Endothelial cell of umbilical vein (primary cell): ENCODE results near the gene OSBPL6. TPM values are rescaled to one million over a fixed set of nuclear protein-coding genes. Genes with fewer than 3 reads are reported as not detected.

Experiments used
- BruUV-seq: library from RNA; stranded (reverse); fragments of 400-500 nt; replicated peaks from 2 replicates; lab custom pipeline; 2021; lab: Mats Ljungman, UMichigan
- CTCF ChIA-PET: fragments of 300-600, 350-600 bp; sonication (Branson Sonifier 250); formaldehyde crosslinking; loops from one replicate; lab custom pipeline; 2021; ENCODE audit warnings: antibody characterized with exemption, inconsistent platforms; lab: Charles Lee
- POLR2A ChIA-PET: fragments of 300-600, 350-600 bp; sonication (Branson Sonifier 250); formaldehyde crosslinking; loops from one replicate; lab custom pipeline; 2021; ENCODE audit warnings: antibody characterized with exemption, inconsistent platforms; lab: Charles Lee
- DNase-seq: peaks from one replicate; pipeline ENCODE4 v3.0.0-alpha.2; 2011; ENCODE audit warnings: low read depth, low spot score
- FAIRE-seq: peaks from 2 replicates; lab custom pipeline; 2011; peaks lifted over from hg19 to GRCh38; lab: Jason Lieb, UNC
- H2AFZ ChIP-seq: 2 replicates; pipeline ENCODE4 v1.6.0; 2012; ENCODE audit warnings: low read depth, low read length, control low read depth, inconsistent platforms
- H3K27ac ChIP-seq: 2 replicates; pipeline ENCODE4 v1.5.1; 2011; ENCODE audit warnings: low read depth, mild to moderate bottlenecking, control low read depth, low read length, moderate library complexity; ENCODE audit not compliant: insufficient read depth
- H3K27me3 ChIP-seq, 2 experiments: 2 replicates each; pipeline versions ENCODE4 v1.6.0 to v1.6.1; 2011; ENCODE audit warnings: low read length in 2 of 2, mixed read lengths in 1 of 2; ENCODE audit not compliant: control insufficient read depth in 2 of 2, insufficient read depth in 2 of 2
- H3K36me3 ChIP-seq, 2 experiments: 2 replicates in 1 of 2; 3 replicates in 1 of 2; pipeline ENCODE4 v1.5.1; 2011; ENCODE audit warnings: low read length in 2 of 2, mild to moderate bottlenecking in 1 of 2, moderate library complexity in 1 of 2; ENCODE audit not compliant: control insufficient read depth in 2 of 2, insufficient read depth in 2 of 2; ENCODE audit errors: extremely low read depth in 1 of 2
- H3K4me1 ChIP-seq: 3 replicates; pipeline ENCODE4 v1.5.1; 2011; ENCODE audit warnings: mild to moderate bottlenecking, low read length; ENCODE audit not compliant: control insufficient read depth, insufficient read depth; ENCODE audit errors: extremely low read depth
- H3K4me2 ChIP-seq: 2 replicates; pipeline ENCODE4 v1.6.1; 2011; ENCODE audit warnings: low read length, control low read depth, mixed read lengths; ENCODE audit not compliant: insufficient read depth
- H3K4me3 ChIP-seq, 3 experiments: fragments of 200-600 bp in 1 of 3; sonication (generic), shearing (Covaris generic) in 1 of 3; replicated peaks in 1 of 3; 2 replicates each; pipeline ENCODE4 v1.5.1; 2011 to 2016; ENCODE audit warnings: control low read depth in 3 of 3, low read length in 3 of 3, mild to moderate bottlenecking in 2 of 3, inconsistent platforms in 1 of 3, low read depth in 1 of 3, moderate library complexity in 1 of 3; ENCODE audit not compliant: insufficient read depth in 1 of 3
- H3K79me2 ChIP-seq: 2 replicates; pipeline ENCODE4 v1.6.0; 2012; ENCODE audit warnings: low read length, inconsistent platforms; ENCODE audit not compliant: control insufficient read depth, insufficient read depth
- H3K9ac ChIP-seq: replicated peaks from 2 replicates; pipeline ENCODE3; 2011; ENCODE audit warnings: low read length, control low read depth; ENCODE audit not compliant: insufficient read depth; ENCODE audit errors: extremely low read depth
- H3K9me1 ChIP-seq: replicated peaks from 3 replicates; pipeline ENCODE4 v1.6.0; 2011; ENCODE audit warnings: mild to moderate bottlenecking, low read length; ENCODE audit not compliant: control insufficient read depth, insufficient read depth; ENCODE audit errors: extremely low read depth
- H3K9me3 ChIP-seq: replicated peaks from 2 replicates; pipeline ENCODE4 v1.5.1; 2012; ENCODE audit warnings: low read length, inconsistent platforms; ENCODE audit not compliant: control insufficient read depth, insufficient read depth
- H4K20me1 ChIP-seq: replicated peaks from 2 replicates; pipeline ENCODE3; 2011; ENCODE audit warnings: mild to moderate bottlenecking, low read length; ENCODE audit not compliant: control insufficient read depth, insufficient read depth; ENCODE audit errors: extremely low read depth
- CTCF ChIP-seq, 2 donors: IDR thresholded peaks; 1 replicate in 1 of 2; 2 replicates in 1 of 2; pipeline ENCODE4 v1.5.1; 2011; ENCODE audit warnings: low read length in 2 of 2, mild to moderate bottlenecking in 2 of 2, moderate library complexity in 2 of 2, control low read depth in 1 of 2, inconsistent platforms in 1 of 2, low read depth in 1 of 2; ENCODE audit not compliant: insufficient read depth in 1 of 2; ENCODE audit errors: extremely low read depth in 1 of 2
- EZH2 ChIP-seq: IDR thresholded peaks from 2 replicates; pipeline ENCODE4 v1.6.1; 2012; ENCODE audit warnings: borderline replicate concordance, low read depth, mild to moderate bottlenecking, moderate library complexity, low read length, inconsistent platforms; ENCODE audit not compliant: severe bottlenecking
- FOS ChIP-seq: IDR thresholded peaks from 2 replicates; pipeline ENCODE4 v1.6.1; 2011; ENCODE audit warnings: mild to moderate bottlenecking, low read length, moderate library complexity, borderline replicate concordance; ENCODE audit not compliant: insufficient read depth
- GATA2 ChIP-seq: IDR thresholded peaks from 2 replicates; pipeline ENCODE4 v1.7.0; 2011; ENCODE audit warnings: low read depth, mild to moderate bottlenecking, moderate library complexity, mixed read lengths, low read length; ENCODE audit not compliant: insufficient read length, insufficient read depth
- JUN ChIP-seq: IDR thresholded peaks from 2 replicates; pipeline ENCODE4 v1.6.1; 2011; ENCODE audit warnings: borderline replicate concordance, low read depth; ENCODE audit not compliant: insufficient read length, insufficient read depth
- MYC ChIP-seq: IDR thresholded peaks from one replicate; pipeline ENCODE4 v1.6.1; 2011; ENCODE audit warnings: mild to moderate bottlenecking, low read depth, low read length
- POLR2A ChIP-seq: IDR thresholded peaks from 2 replicates; pipeline ENCODE4 v1.6.1; 2012; ENCODE audit warnings: low read depth, mild to moderate bottlenecking, control low read depth, low read length
- POLR2AphosphoS5 ChIP-seq: IDR thresholded peaks from 2 replicates; pipeline ENCODE4 v1.6.1; 2012; ENCODE audit warnings: low read depth, mild to moderate bottlenecking, control low read depth, low read length, moderate library complexity; ENCODE audit not compliant: insufficient read depth
- dilution Hi-C: fragments of 300-500 bp; cut with MboI; formaldehyde crosslinking; loops from one replicate; pipeline ENCODE4 v1.15.0; 2019; ENCODE audit warnings: low sequenced_read_pairs; ENCODE audit not compliant: extremely low pct_ligation_motif_present
- intact Hi-C: fragments of 100-400 bp; cut with micrococcal nuclease; formaldehyde crosslinking; loops from one replicate; pipeline ENCODE4 v1.10.0; 2022
- polyA plus RNA-seq, 4 experiments: library from polyadenylated mRNA; depleted of rRNA in 3 of 4; stranded (reverse) in 3 of 4; unstranded in 1 of 4; fragments of >200 nt; gene quantifications; 2 replicates each; pipeline versions ENCODE4 v1.2.1 to v1.2.3, GENCODE V29; 2011 to 2012; ENCODE audit warnings: missing spikeins in 1 of 4
- total RNA-seq: library from RNA; stranded (reverse); gene quantifications from 2 replicates; pipeline ENCODE4 v1.2.3, GENCODE V29; 2021
- TF ChIP-seq, protein P1 (sequence below): IDR thresholded peaks from 2 replicates; pipeline ENCODE4 v1.6.1; 2011; ENCODE audit not compliant: insufficient read depth, insufficient read length

The OSBPL6 gene
- total and polyA plus RNA-seq, 2 donors (not counting 3 experiments of a cell fraction or from before 2014, with no cell fraction given) = 1.5 to 2.3 TPM

DNA sequence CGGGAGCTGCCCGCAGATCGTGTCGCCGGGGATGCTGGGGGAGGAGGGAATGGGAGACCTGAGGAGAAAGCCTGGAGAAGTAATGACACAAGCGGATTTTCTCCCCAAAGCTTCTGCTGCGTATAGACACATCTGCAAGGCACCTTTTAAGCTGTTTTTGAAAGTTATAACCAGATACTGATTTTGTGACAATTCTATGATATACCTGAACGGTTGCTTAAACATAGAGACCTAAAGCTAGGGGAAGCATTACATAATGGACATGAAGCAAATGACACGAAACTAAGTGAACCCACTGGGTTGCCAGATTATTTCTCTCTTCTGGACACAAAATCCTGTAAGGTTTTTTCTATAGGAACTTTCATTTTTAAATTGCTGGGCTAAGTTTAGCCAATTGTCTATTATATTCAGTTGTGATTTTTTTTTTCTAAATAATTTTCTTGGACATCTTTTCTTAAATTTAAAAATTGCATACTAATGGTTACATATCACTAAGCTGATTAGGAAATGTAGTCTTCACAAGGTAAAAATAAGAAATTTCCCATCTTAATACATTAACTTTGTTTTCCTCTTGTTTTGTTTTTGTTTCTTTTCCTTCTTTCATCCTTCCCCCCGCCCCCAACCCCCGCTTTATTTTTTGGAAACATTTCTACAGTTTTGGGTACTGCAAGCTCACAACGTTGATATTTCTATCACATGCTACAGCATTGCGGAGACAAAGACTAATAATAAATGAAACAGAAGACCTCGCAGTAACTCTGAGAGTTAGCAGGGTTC is 1.3 kb downstream of the OSBPL6 start:
- dilution Hi-C loops = no loop called here
- ChIA-PET CTCF (interaction anchor here (0.7 to 1.7 kb wide), 14 partner anchors 8 to 224 kb away, joined by 3 to 9 read pairs (median 4); no protein-coding TSS in a partner anchor), POLR2A (no interaction called here)
- no peaks in the 10 kb centered on the region for H3K79me2 ChIP-seq
- H3K4me2 ChIP-seq = peak overlapping the region; percentile 82
- intact Hi-C loops = loop anchor here (1.0 kb wide), 2 partner anchors 83 to 256 kb away; partner anchors contain the start of genes PJVK, PRKRA and RBM45
- peaks cover 11% of the 10 kb centered on the region in 2 experiments for H3K27me3 ChIP-seq
- peaks cover 8% of the 10 kb centered on the region for H3K4me1 ChIP-seq
- H3K9me1 ChIP-seq = no peaks in the 10 kb centered on the region
- FAIRE-seq = peak; percentile 67
- no peak overlapping the region for H3K9ac ChIP-seq
- no peaks in the 10 kb centered on the region for H3K36me3 ChIP-seq
- no peaks in the 10 kb centered on the region for H3K9me3 ChIP-seq
- H2AFZ ChIP-seq = peak overlapping the region; percentile 97
- H3K4me3 ChIP-seq = peak overlapping the region; percentile 48 to 79 (median 70)
- no peak overlapping the region for H3K27ac ChIP-seq
- H4K20me1 ChIP-seq = no peaks in the 10 kb centered on the region
- BruUV-seq = no TSS peak
- TF ChIP-seq, protein P1, sequence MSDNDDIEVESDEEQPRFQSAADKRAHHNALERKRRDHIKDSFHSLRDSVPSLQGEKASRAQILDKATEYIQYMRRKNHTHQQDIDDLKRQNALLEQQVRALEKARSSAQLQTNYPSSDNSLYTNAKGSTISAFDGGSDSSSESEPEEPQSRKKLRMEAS = no peak
- TF ChIP-seq EZH2 = no peak
- TF ChIP-seq MYC = no peak
- TF ChIP-seq FOS = no peak
- TF ChIP-seq JUN = no peak
- no peak for TF ChIP-seq POLR2AphosphoS5
- TF ChIP-seq CTCF (IDR thresholded peaks at IDR 0.05; ENCODE audit: extremely low read depth in 1 of 2, insufficient read depth in 1 of 2, low read depth in 1 of 2, low read length in 2 of 2) = no peak
- no peak for TF ChIP-seq GATA2
- TF ChIP-seq POLR2A = no peak
- DNase-seq = no peak
